Measurements from ENCODE around the gene C11orf24.

The C11orf24 gene

DNA sequence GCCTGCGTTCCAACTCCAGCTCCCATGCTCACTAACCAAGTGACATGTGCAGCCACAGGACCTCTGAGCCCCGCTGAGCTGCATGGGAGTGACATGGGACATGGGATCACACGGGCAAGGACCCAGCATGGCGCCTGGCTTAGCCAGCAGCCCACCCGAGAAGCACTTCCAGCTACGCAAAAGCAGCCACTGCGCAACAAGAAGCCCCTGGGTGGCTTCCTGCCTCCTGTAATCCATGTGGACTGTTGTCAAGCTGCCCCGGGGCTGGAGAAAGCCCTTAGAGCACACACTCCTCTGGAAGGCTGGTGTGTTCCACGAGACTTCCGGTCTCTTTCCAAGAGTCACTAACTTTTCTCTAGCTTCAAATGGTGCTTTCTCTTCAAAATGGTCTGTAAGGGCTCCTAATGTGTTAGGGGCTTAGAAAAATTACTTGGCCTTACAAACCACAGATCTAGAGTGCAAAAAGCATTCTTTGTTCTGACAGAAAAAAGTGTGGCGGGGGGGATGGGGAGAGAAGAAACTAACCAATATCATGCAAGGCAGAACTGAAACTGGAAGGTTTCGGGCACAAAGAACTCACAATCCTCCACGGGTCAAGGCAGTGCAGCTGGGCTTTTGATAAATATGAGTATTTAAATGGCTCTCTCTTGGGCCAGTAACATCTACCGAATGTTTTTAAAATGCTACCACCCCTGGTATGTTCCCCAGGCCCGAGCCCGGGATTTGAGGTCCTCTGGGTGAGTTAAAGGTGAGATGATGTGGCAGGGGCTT is 5.5 kb downstream of the C11orf24 start:
- Histone ChIP-seq H3K4me3 (replicated peaks; ENCODE audit: insufficient read depth, low read length) (no peak overlapping the region), H3K27ac (replicated peaks) (no peak overlapping the region), H3K27me3 (ENCODE audit: insufficient read depth, poor library complexity, severe bottlenecking) (no peaks in the 10 kb centered on the region)
- DNase-seq (ENCODE audit: low read depth in 1 of 2, low spot score in 1 of 2): no peak
- TF ChIP-seq SPI1 (IDR thresholded peaks at IDR 0.05; ENCODE audit: borderline replicate concordance, low read depth) (no peak), GABPA (IDR thresholded peaks at IDR 0.05; ENCODE audit: low read depth) (no peak), POLR2AphosphoS5 (IDR thresholded peaks at IDR 0.05; ENCODE audit: low read depth) (no peak)
- TF ChIP-seq, protein P1, sequence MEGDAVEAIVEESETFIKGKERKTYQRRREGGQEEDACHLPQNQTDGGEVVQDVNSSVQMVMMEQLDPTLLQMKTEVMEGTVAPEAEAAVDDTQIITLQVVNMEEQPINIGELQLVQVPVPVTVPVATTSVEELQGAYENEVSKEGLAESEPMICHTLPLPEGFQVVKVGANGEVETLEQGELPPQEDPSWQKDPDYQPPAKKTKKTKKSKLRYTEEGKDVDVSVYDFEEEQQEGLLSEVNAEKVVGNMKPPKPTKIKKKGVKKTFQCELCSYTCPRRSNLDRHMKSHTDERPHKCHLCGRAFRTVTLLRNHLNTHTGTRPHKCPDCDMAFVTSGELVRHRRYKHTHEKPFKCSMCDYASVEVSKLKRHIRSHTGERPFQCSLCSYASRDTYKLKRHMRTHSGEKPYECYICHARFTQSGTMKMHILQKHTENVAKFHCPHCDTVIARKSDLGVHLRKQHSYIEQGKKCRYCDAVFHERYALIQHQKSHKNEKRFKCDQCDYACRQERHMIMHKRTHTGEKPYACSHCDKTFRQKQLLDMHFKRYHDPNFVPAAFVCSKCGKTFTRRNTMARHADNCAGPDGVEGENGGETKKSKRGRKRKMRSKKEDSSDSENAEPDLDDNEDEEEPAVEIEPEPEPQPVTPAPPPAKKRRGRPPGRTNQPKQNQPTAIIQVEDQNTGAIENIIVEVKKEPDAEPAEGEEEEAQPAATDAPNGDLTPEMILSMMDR (IDR thresholded peaks at IDR 0.05; ENCODE audit: insufficient read depth, low read length): no peak
- TF ChIP-seq, protein P2, sequence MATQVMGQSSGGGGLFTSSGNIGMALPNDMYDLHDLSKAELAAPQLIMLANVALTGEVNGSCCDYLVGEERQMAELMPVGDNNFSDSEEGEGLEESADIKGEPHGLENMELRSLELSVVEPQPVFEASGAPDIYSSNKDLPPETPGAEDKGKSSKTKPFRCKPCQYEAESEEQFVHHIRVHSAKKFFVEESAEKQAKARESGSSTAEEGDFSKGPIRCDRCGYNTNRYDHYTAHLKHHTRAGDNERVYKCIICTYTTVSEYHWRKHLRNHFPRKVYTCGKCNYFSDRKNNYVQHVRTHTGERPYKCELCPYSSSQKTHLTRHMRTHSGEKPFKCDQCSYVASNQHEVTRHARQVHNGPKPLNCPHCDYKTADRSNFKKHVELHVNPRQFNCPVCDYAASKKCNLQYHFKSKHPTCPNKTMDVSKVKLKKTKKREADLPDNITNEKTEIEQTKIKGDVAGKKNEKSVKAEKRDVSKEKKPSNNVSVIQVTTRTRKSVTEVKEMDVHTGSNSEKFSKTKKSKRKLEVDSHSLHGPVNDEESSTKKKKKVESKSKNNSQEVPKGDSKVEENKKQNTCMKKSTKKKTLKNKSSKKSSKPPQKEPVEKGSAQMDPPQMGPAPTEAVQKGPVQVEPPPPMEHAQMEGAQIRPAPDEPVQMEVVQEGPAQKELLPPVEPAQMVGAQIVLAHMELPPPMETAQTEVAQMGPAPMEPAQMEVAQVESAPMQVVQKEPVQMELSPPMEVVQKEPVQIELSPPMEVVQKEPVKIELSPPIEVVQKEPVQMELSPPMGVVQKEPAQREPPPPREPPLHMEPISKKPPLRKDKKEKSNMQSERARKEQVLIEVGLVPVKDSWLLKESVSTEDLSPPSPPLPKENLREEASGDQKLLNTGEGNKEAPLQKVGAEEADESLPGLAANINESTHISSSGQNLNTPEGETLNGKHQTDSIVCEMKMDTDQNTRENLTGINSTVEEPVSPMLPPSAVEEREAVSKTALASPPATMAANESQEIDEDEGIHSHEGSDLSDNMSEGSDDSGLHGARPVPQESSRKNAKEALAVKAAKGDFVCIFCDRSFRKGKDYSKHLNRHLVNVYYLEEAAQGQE (IDR thresholded peaks at IDR 0.05; ENCODE audit: insufficient replicate concordance, low read depth): no peak

DNA sequence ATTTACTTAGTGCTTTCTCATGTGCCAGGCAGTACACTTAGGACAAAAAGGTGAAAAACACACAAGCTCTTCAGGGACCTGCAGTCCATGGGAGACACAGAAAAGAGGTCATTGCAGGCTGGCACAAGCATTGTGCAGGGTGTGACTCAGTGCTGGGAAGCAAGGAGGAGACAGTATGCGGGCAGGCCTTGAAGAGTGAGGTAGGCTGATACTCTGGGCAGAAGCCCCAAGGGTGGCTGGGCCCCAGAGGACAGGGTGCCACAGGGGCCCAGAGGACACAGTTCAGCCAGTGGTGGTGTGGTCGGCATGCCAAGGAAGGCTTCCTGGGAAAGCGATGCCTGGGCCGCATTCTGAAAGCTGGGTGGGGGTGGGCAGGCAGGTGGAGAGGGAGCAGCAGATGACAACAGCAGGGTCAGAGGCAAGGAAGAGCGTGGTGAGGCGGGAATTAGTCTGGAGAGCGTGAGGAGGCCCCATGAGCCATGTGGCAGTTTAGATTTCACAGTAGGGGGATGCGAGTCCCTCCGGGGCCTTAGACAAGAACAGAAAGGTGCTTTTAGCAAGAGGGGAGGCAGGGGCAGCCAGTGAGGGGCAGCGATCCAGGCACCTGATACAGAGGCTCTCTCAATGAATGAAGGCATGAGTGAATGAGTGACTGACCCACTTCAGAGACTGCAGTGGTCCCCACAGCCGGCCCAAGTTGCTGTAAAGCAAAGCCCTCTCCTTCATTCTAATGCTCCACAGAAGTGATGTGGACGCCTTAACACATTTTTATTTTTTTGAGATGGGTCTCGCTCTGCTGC is 6.8 kb downstream of the C11orf24 start:
- DNase-seq (ENCODE audit: low read depth in 1 of 2, low spot score in 1 of 2): no peak
- Histone ChIP-seq H3K4me3 (replicated peaks; ENCODE audit: insufficient read depth, low read length) (no peak overlapping the region), H3K27me3 (ENCODE audit: insufficient read depth, poor library complexity, severe bottlenecking) (no peaks in the 10 kb centered on the region), H3K27ac (replicated peaks) (no peak overlapping the region)
- TF ChIP-seq, protein P2 (IDR thresholded peaks at IDR 0.05; ENCODE audit: insufficient replicate concordance, low read depth): no peak
- TF ChIP-seq, protein P1 (IDR thresholded peaks at IDR 0.05; ENCODE audit: insufficient read depth, low read length): no peak
- no peak for TF ChIP-seq SPI1 (IDR thresholded peaks at IDR 0.05; ENCODE audit: borderline replicate concordance, low read depth)

DNA sequence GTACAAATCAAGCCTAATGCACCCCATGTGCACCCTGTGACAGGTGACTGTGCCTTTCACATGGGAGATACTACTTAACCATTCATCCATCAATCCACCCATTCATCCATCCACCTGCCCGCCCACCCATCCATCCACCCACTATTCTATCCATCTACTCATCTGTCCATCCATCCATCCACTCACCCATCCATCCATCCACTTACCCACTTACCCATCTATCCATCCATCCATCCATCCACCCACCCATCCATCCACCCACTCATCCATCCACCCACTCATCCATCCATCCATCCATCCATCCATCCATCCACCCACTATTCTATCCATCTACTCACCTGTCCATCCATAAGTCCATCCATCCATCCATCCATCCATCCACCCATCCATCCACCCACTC is 7.5 kb downstream of the C11orf24 start:
- no peaks in the 10 kb centered on the region for H3K27me3 ChIP-seq (ENCODE audit: insufficient read depth, poor library complexity, severe bottlenecking)
- DNase-seq (ENCODE audit: low read depth in 1 of 2, low spot score in 1 of 2): no peak
- no peak overlapping the region for H3K4me3 ChIP-seq (replicated peaks; ENCODE audit: insufficient read depth, low read length)
- H3K27ac ChIP-seq (replicated peaks): no peak overlapping the region
- TF ChIP-seq, protein P2 (IDR thresholded peaks at IDR 0.05; ENCODE audit: insufficient replicate concordance, low read depth): no peak
- no peak for TF ChIP-seq SPI1 (IDR thresholded peaks at IDR 0.05; ENCODE audit: borderline replicate concordance, low read depth)
- TF ChIP-seq GABPA (IDR thresholded peaks at IDR 0.05; ENCODE audit: low read depth): no peak
- TF ChIP-seq, protein P1 (IDR thresholded peaks at IDR 0.05; ENCODE audit: insufficient read depth, low read length): no peak
- no peak for TF ChIP-seq POLR2AphosphoS5 (IDR thresholded peaks at IDR 0.05; ENCODE audit: low read depth)

All from HL-60 (cell line).